Upper lobe of left lung (tissue), 6 donors: Measurements from ENCODE around the gene SLC49A3. TPM values are rescaled to one million over a fixed set of nuclear protein-coding genes. Genes with fewer than 3 reads are reported as not detected.
"Not testable (repeated sequence)": the region's sequence is repeated elsewhere in the genome, so short reads cannot be mapped to it uniquely, and the experiment has no call there.

Source experiments
- ATAC-seq, 2 donors: fragments of 200-7000 bp; cut with Tn5 transposase; one replicate each; pipeline ENCODE4 v1.9.1; 2022; ENCODE audit warnings: mild to moderate bottlenecking in 2 of 2, moderate library complexity in 2 of 2; ENCODE audit not compliant: low FRiP score in 2 of 2
- DNase-seq, 2 donors: peaks; one replicate each; pipeline ENCODE4 v3.0.0-alpha.2; 2019 to 2020
- H3K27ac ChIP-seq, 4 donors: fragments of 200-600 bp; sonication (generic); one replicate each; pipeline ENCODE4 v1.5.1; 2016 to 2019
- H3K27me3 ChIP-seq, 4 donors: fragments of 200-600 bp; sonication (generic); one replicate each; pipeline ENCODE4 v1.5.1; 2017 to 2019
- H3K36me3 ChIP-seq, 4 donors: fragments of 200-600 bp; sonication (generic); one replicate each; pipeline ENCODE4 v1.5.1; 2016 to 2019
- H3K4me1 ChIP-seq, 4 donors: fragments of 200-600 bp; sonication (generic); one replicate each; pipeline ENCODE4 v1.5.1; 2018 to 2019
- H3K4me3 ChIP-seq, 4 donors: fragments of 200-600 bp; sonication (generic); one replicate each; pipeline ENCODE4 v1.5.1; 2017 to 2019; ENCODE audit warnings: mild to moderate bottlenecking in 2 of 4, moderate library complexity in 1 of 4
- H3K9me3 ChIP-seq, 4 donors: fragments of 200-600 bp; sonication (generic); one replicate each; pipeline ENCODE4 v1.5.1; 2018 to 2019
- EP300 ChIP-seq, 4 donors: sonication (generic); formaldehyde crosslinking; IDR thresholded peaks; one replicate each; pipeline ENCODE4 v1.5.1; 2017; ENCODE audit warnings: antibody characterized with exemption in 4 of 4, control low read depth in 2 of 4
- POLR2A ChIP-seq, 4 donors: fragments of 450-650 bp; IDR thresholded peaks; one replicate each; pipeline ENCODE4 v1.5.1; 2016 to 2017; ENCODE audit warnings: antibody characterized with exemption in 4 of 4, mild to moderate bottlenecking in 2 of 4
- POLR2AphosphoS5 ChIP-seq, 2 donors: sonication (generic); formaldehyde crosslinking; IDR thresholded peaks; one replicate each; pipeline ENCODE4 v1.5.1; 2017; ENCODE audit warnings: antibody characterized with exemption in 2 of 2
- WGBS, 2 donors: methylation state at CpG; one replicate each; pipeline ENCODE4 v1.1.5; 2017 to 2018; 5-methylcytosine and 5-hydroxymethylcytosine counted together
- total RNA-seq, 6 donors: library from RNA; depleted of rRNA in 4 of 6; stranded (reverse); fragments of >200 nt in 4 of 6; gene quantifications; one replicate each; pipeline versions ENCODE4 v1.1.0 to v1.2.1, GENCODE V29; 2016 to 2021
- TF ChIP-seq, protein P1 (sequence below), 6 experiments: fragments of 450-650 bp in 4 of 6; fragments of 200-600 bp in 2 of 6; sonication (generic) in 2 of 6; IDR thresholded peaks; one replicate each; pipeline ENCODE4 v1.5.1; 2016 to 2019; ENCODE audit warnings: antibody characterized with exemption in 6 of 6
- donor health status: DM: no; HTN: no; CAD: no; lungs with moderate emphysema.
- donor health status: DM: no; HTN: yes; CAD: no; lungs with severe emphysema.

The SLC49A3 gene
- total RNA-seq, 6 donors from 2014 or later: 12.2 to 65.0 (median 32.3) TPM

- H3K9me3 ChIP-seq: no peaks in the 10 kb centered on the region
- peak in 1 of 2 donors; percentile 56 for DNase-seq
- H3K4me1 ChIP-seq: peaks cover 5 to 16% (median 6%) of the 10 kb centered on the region in 4 donors
- H3K4me3 ChIP-seq: no peak overlapping the region
- 84 to 87% methylated on average over 26 to 27 of the region's 27 CpGs for WGBS, 2 donors
- H3K36me3 ChIP-seq: no peaks in the 10 kb centered on the region
- H3K27ac ChIP-seq: peak overlapping the region; percentile 50 to 79 (median 64)
- TF ChIP-seq POLR2AphosphoS5 (IDR thresholded peaks at IDR 0.05): no peak
- no peak for ATAC-seq
- no peaks in the 10 kb centered on the region for H3K27me3 ChIP-seq
Observed at GRCh38 chr4:699816-700580, 11.0 kb upstream of the SLC49A3 start.

- not testable (repeated sequence) for H3K4me3 ChIP-seq, H3K36me3 ChIP-seq, ATAC-seq, H3K27ac ChIP-seq, H3K27me3 ChIP-seq, H3K9me3 ChIP-seq, DNase-seq
- H3K4me1 ChIP-seq: peaks cover 7 to 12% (median 9%) of the 10 kb centered on the region in 4 donors
- 86 to 87% methylated on average over 12 of the region's 12 CpGs for WGBS, 2 donors
Observed at GRCh38 chr4:694341-694940, 5.5 kb upstream of the SLC49A3 start.

GRCh38 chr4:692771-693554, 4.0 kb upstream of the SLC49A3 start:
- no peak for ATAC-seq
- Histone ChIP-seq H3K36me3 (no peaks in the 10 kb centered on the region), H3K27ac (no peak overlapping the region), H3K9me3 (no peaks in the 10 kb centered on the region), H3K4me1 (peaks cover 17 to 24% (median 19%) of the 10 kb centered on the region in 4 donors), H3K4me3 (no peak overlapping the region), H3K27me3 (no peaks in the 10 kb centered on the region)
- 70 to 89% methylated on average over 14 to 32 of the region's 32 CpGs for WGBS, 2 donors
- TF ChIP-seq POLR2AphosphoS5 (IDR thresholded peaks at IDR 0.05) (no peak), EP300 (IDR thresholded peaks at IDR 0.05) (no peak), POLR2A (IDR thresholded peaks at IDR 0.05) (no peak)
- TF ChIP-seq, protein P1, sequence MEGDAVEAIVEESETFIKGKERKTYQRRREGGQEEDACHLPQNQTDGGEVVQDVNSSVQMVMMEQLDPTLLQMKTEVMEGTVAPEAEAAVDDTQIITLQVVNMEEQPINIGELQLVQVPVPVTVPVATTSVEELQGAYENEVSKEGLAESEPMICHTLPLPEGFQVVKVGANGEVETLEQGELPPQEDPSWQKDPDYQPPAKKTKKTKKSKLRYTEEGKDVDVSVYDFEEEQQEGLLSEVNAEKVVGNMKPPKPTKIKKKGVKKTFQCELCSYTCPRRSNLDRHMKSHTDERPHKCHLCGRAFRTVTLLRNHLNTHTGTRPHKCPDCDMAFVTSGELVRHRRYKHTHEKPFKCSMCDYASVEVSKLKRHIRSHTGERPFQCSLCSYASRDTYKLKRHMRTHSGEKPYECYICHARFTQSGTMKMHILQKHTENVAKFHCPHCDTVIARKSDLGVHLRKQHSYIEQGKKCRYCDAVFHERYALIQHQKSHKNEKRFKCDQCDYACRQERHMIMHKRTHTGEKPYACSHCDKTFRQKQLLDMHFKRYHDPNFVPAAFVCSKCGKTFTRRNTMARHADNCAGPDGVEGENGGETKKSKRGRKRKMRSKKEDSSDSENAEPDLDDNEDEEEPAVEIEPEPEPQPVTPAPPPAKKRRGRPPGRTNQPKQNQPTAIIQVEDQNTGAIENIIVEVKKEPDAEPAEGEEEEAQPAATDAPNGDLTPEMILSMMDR (IDR thresholded peaks at IDR 0.05): no peak
- DNase-seq: peak in 1 of 2 donors; percentile 78

GRCh38 chr4:689723-690122, 772 bp upstream of the SLC49A3 start:
- ATAC-seq (no peak), DNase-seq (no peak)
- Histone ChIP-seq H3K4me1 (peaks cover 29 to 39% (median 35%) of the 10 kb centered on the region in 4 donors), H3K27me3 (no peaks in the 10 kb centered on the region), H3K27ac (peak overlapping the region; percentile 82 to 92 (median 88)), H3K9me3 (no peaks in the 10 kb centered on the region), H3K4me3 (peak overlapping the region in 3 of 4 donors; percentile 56 to 61 (median 60)), H3K36me3 (peaks cover 0 to 5% (median 0%) of the 10 kb centered on the region in 4 donors)
- TF ChIP-seq POLR2AphosphoS5 (IDR thresholded peaks at IDR 0.05): no peak
- TF ChIP-seq, protein P1 (IDR thresholded peaks at IDR 0.05): no peak
- no peak for TF ChIP-seq EP300 (IDR thresholded peaks at IDR 0.05)
- WGBS, 2 donors: 61 to 66% methylated on average over 8 of the region's 8 CpGs

- peak; percentile 63 to 78 for DNase-seq
- peak overlapping the region; percentile 34 to 61 (median 58) for H3K4me3 ChIP-seq
- H3K27ac ChIP-seq: peak overlapping the region; percentile 82 to 92 (median 88)
- ATAC-seq: peak in 1 of 2 donors; percentile 50
- H3K27me3 ChIP-seq: no peaks in the 10 kb centered on the region
- H3K9me3 ChIP-seq: no peaks in the 10 kb centered on the region
- peaks cover 38 to 50% (median 42%) of the 10 kb centered on the region in 4 donors for H3K4me1 ChIP-seq
- TF ChIP-seq POLR2A (IDR thresholded peaks at IDR 0.05) (no peak), EP300 (IDR thresholded peaks at IDR 0.05) (no peak), POLR2AphosphoS5 (IDR thresholded peaks at IDR 0.05) (no peak)
- TF ChIP-seq, protein P1 (IDR thresholded peaks at IDR 0.05): no peak
- H3K36me3 ChIP-seq: peaks cover 0 to 5% (median 0%) of the 10 kb centered on the region in 4 donors
- WGBS, 2 donors: 61 to 80% methylated on average over 8 to 23 of the region's 26 CpGs
Observed at GRCh38 chr4:687971-688853, 739 bp downstream of the SLC49A3 start.
